ENCODE results near the gene MAGEB1. TPM values are rescaled to one million over a fixed set of nuclear protein-coding genes. Genes with fewer than 3 reads are reported as not detected.

MAGEB1 gene
- total and polyA plus RNA-seq, 2 of the 13 experiments (the other 11 are each of a cell fraction or from before 2014, with no cell fraction given): not detected

DNA sequence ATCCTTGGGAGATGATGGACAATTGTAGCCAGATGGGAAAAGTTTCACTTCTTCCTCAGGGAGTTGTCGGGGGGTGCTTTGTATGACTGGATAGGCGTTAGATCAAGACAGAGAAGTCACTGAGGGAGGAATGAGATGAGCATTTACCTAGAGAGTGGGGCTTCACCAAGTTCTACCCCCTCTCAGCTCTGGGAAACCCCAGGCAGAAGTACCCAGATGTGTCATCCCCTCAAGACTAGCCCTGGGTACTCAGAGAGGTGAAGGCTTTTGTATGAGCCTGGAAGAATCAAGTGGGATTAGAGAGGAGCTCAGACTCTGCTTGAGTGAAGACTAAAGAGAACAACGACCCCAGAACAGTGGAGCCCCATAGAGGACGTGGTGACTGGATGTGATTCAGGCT, 1.9 kb downstream of the MAGEB1 start (continued):
- TF ChIP-seq, protein P1, sequence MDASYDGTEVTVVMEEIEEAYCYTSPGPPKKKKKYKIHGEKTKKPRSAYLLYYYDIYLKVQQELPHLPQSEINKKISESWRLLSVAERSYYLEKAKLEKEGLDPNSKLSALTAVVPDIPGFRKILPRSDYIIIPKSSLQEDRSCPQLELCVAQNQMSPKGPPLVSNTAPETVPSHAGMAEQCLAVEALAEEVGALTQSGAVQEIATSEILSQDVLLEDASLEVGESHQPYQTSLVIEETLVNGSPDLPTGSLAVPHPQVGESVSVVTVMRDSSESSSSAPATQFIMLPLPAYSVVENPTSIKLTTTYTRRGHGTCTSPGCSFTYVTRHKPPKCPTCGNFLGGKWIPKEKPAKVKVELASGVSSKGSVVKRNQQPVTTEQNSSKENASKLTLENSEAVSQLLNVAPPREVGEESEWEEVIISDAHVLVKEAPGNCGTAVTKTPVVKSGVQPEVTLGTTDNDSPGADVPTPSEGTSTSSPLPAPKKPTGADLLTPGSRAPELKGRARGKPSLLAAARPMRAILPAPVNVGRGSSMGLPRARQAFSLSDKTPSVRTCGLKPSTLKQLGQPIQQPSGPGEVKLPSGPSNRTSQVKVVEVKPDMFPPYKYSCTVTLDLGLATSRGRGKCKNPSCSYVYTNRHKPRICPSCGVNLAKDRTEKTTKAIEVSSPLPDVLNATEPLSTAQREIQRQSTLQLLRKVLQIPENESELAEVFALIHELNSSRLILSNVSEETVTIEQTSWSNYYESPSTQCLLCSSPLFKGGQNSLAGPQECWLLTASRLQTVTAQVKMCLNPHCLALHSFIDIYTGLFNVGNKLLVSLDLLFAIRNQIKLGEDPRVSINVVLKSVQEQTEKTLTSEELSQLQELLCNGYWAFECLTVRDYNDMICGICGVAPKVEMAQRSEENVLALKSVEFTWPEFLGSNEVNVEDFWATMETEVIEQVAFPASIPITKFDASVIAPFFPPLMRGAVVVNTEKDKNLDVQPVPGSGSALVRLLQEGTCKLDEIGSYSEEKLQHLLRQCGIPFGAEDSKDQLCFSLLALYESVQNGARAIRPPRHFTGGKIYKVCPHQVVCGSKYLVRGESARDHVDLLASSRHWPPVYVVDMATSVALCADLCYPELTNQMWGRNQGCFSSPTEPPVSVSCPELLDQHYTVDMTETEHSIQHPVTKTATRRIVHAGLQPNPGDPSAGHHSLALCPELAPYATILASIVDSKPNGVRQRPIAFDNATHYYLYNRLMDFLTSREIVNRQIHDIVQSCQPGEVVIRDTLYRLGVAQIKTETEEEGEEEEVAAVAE (CRISPR knock-in tag; IDR thresholded peaks at IDR 0.05; ENCODE audit: borderline replicate concordance): no peak
- TF ChIP-seq MIER2 (CRISPR knock-in tag; IDR thresholded peaks at IDR 0.05) (no peak), ZNF329 (CRISPR knock-in tag; IDR thresholded peaks at IDR 0.05; ENCODE audit: low read depth) (no peak), ZKSCAN8 (CRISPR knock-in tag; IDR thresholded peaks at IDR 0.05; ENCODE audit: borderline replicate concordance) (no peak), PITX1 (CRISPR knock-in tag; IDR thresholded peaks at IDR 0.05) (no peak), MIXL1 (CRISPR knock-in tag; IDR thresholded peaks at IDR 0.05) (no peak)
- TF ChIP-seq, protein P2, sequence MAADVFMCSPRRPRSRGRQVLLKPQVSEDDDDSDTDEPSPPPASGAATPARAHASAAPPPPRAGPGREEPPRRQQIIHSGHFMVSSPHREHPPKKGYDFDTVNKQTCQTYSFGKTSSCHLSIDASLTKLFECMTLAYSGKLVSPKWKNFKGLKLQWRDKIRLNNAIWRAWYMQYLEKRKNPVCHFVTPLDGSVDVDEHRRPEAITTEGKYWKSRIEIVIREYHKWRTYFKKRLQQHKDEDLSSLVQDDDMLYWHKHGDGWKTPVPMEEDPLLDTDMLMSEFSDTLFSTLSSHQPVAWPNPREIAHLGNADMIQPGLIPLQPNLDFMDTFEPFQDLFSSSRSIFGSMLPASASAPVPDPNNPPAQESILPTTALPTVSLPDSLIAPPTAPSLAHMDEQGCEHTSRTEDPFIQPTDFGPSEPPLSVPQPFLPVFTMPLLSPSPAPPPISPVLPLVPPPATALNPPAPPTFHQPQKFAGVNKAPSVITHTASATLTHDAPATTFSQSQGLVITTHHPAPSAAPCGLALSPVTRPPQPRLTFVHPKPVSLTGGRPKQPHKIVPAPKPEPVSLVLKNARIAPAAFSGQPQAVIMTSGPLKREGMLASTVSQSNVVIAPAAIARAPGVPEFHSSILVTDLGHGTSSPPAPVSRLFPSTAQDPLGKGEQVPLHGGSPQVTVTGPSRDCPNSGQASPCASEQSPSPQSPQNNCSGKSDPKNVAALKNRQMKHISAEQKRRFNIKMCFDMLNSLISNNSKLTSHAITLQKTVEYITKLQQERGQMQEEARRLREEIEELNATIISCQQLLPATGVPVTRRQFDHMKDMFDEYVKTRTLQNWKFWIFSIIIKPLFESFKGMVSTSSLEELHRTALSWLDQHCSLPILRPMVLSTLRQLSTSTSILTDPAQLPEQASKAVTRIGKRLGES (CRISPR knock-in tag; IDR thresholded peaks at IDR 0.05; ENCODE audit: borderline replicate concordance): no peak
- TF ChIP-seq, protein P3, sequence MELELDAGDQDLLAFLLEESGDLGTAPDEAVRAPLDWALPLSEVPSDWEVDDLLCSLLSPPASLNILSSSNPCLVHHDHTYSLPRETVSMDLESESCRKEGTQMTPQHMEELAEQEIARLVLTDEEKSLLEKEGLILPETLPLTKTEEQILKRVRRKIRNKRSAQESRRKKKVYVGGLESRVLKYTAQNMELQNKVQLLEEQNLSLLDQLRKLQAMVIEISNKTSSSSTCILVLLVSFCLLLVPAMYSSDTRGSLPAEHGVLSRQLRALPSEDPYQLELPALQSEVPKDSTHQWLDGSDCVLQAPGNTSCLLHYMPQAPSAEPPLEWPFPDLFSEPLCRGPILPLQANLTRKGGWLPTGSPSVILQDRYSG (CRISPR knock-in tag; IDR thresholded peaks at IDR 0.05): no peak
- TF ChIP-seq, protein P4, sequence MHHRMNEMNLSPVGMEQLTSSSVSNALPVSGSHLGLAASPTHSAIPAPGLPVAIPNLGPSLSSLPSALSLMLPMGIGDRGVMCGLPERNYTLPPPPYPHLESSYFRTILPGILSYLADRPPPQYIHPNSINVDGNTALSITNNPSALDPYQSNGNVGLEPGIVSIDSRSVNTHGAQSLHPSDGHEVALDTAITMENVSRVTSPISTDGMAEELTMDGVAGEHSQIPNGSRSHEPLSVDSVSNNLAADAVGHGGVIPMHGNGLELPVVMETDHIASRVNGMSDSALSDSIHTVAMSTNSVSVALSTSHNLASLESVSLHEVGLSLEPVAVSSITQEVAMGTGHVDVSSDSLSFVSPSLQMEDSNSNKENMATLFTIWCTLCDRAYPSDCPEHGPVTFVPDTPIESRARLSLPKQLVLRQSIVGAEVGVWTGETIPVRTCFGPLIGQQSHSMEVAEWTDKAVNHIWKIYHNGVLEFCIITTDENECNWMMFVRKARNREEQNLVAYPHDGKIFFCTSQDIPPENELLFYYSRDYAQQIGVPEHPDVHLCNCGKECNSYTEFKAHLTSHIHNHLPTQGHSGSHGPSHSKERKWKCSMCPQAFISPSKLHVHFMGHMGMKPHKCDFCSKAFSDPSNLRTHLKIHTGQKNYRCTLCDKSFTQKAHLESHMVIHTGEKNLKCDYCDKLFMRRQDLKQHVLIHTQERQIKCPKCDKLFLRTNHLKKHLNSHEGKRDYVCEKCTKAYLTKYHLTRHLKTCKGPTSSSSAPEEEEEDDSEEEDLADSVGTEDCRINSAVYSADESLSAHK (CRISPR knock-in tag; IDR thresholded peaks at IDR 0.05; ENCODE audit: borderline replicate concordance): no peak
